Vagina (tissue), 2 donors: ENCODE measurements around the gene RALGPS2. TPM values are rescaled to one million over a fixed set of nuclear protein-coding genes. Genes with fewer than 3 reads are reported as not detected.

ENCODE experiments used
- DNase-seq, 2 donors: peaks; one replicate each; pipeline ENCODE4 v3.0.0-alpha.2; 2017; ENCODE audit errors: extremely low spot score in 2 of 2
- H3K27ac ChIP-seq: fragments of 200-600 bp; sonication (generic); one replicate; pipeline ENCODE4 v1.5.1; 2019
- H3K27me3 ChIP-seq: fragments of 200-600 bp; sonication (generic); one replicate; pipeline ENCODE4 v1.5.1; 2019
- H3K36me3 ChIP-seq, 2 donors: fragments of 200-600 bp; sonication (generic); one replicate each; pipeline ENCODE4 v1.5.1; 2017 to 2019
- H3K4me1 ChIP-seq: fragments of 200-600 bp; sonication (generic); one replicate; pipeline ENCODE4 v1.5.1; 2019
- H3K4me3 ChIP-seq, 2 donors: fragments of 200-600 bp; sonication (generic); 1 replicate in 1 of 2; 2 replicates in 1 of 2; pipeline ENCODE4 v1.5.1; 2016 to 2019
- H3K9me3 ChIP-seq: fragments of 200-600 bp; sonication (generic); one replicate; pipeline ENCODE4 v1.5.1; 2019
- POLR2A ChIP-seq, 2 donors: fragments of 450-650 bp; IDR thresholded peaks; one replicate each; pipeline ENCODE4 v1.6.1; 2017; ENCODE audit warnings: antibody characterized with exemption in 2 of 2, mild to moderate bottlenecking in 2 of 2, moderate library complexity in 2 of 2
- POLR2AphosphoS5 ChIP-seq, 2 donors: sonication (generic); formaldehyde crosslinking; IDR thresholded peaks; one replicate each; pipeline ENCODE4 v1.9.0; 2017; ENCODE audit warnings: antibody characterized with exemption in 2 of 2, mild to moderate bottlenecking in 2 of 2, low read depth in 1 of 2; ENCODE audit not compliant: insufficient read depth in 1 of 2
- intact Hi-C: fragments of 100-400 bp; cut with DNase I; formaldehyde crosslinking; loops from one replicate; pipeline ENCODE4 v1.15.1; 2023
- total RNA-seq: library from RNA; depleted of rRNA; stranded (reverse); fragments of >200 nt; gene quantifications from one replicate; pipeline ENCODE4 v1.2.3, GENCODE V29; 2016
- TF ChIP-seq, protein P1 (sequence below), 3 experiments: fragments of 450-650 bp in 2 of 3; fragments of 200-600 bp in 1 of 3; sonication (generic) in 1 of 3; IDR thresholded peaks; one replicate each; pipeline ENCODE4 v1.5.1; 2017 to 2019; ENCODE audit warnings: antibody characterized with exemption in 3 of 3, mild to moderate bottlenecking in 2 of 3, moderate library complexity in 2 of 3

The RALGPS2 gene
- total RNA-seq, 1 donor from 2014 or later, result 20.4 TPM

- intact Hi-C loops, result no loop called here
- H3K27ac ChIP-seq, result peak overlapping the region; percentile 44
- peaks cover 21% of the 10 kb centered on the region for H3K4me1 ChIP-seq
- no peak for DNase-seq
- TF ChIP-seq, protein P1, sequence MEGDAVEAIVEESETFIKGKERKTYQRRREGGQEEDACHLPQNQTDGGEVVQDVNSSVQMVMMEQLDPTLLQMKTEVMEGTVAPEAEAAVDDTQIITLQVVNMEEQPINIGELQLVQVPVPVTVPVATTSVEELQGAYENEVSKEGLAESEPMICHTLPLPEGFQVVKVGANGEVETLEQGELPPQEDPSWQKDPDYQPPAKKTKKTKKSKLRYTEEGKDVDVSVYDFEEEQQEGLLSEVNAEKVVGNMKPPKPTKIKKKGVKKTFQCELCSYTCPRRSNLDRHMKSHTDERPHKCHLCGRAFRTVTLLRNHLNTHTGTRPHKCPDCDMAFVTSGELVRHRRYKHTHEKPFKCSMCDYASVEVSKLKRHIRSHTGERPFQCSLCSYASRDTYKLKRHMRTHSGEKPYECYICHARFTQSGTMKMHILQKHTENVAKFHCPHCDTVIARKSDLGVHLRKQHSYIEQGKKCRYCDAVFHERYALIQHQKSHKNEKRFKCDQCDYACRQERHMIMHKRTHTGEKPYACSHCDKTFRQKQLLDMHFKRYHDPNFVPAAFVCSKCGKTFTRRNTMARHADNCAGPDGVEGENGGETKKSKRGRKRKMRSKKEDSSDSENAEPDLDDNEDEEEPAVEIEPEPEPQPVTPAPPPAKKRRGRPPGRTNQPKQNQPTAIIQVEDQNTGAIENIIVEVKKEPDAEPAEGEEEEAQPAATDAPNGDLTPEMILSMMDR (IDR thresholded peaks at IDR 0.05), result no peak
- no peak for TF ChIP-seq POLR2AphosphoS5 (IDR thresholded peaks at IDR 0.05; ENCODE audit: insufficient read depth in 1 of 2, low read depth in 1 of 2)
- TF ChIP-seq POLR2A (IDR thresholded peaks at IDR 0.05), result no peak
- no peak overlapping the region for H3K4me3 ChIP-seq
- no peaks in the 10 kb centered on the region for H3K27me3 ChIP-seq
- no peaks in the 10 kb centered on the region for H3K9me3 ChIP-seq
- no peaks in the 10 kb centered on the region for H3K36me3 ChIP-seq
Observed at GRCh38 chr1:178954325-178954690, 229.3 kb downstream of the RALGPS2 start.

- intact Hi-C loops, result no loop called here
- TF ChIP-seq POLR2A (IDR thresholded peaks at IDR 0.05) (no peak), POLR2AphosphoS5 (IDR thresholded peaks at IDR 0.05; ENCODE audit: insufficient read depth in 1 of 2, low read depth in 1 of 2) (no peak)
- TF ChIP-seq, protein P1 (IDR thresholded peaks at IDR 0.05), result no peak
- Histone ChIP-seq H3K4me1 (peaks cover 21% of the 10 kb centered on the region), H3K4me3 (no peak overlapping the region), H3K27me3 (no peaks in the 10 kb centered on the region), H3K27ac (peak overlapping the region; percentile 44), H3K36me3 (no peaks in the 10 kb centered on the region), H3K9me3 (no peaks in the 10 kb centered on the region)
- DNase-seq, result no peak
Observed at GRCh38 chr1:178954937-178955336, 229.9 kb downstream of the RALGPS2 start.

DNA sequence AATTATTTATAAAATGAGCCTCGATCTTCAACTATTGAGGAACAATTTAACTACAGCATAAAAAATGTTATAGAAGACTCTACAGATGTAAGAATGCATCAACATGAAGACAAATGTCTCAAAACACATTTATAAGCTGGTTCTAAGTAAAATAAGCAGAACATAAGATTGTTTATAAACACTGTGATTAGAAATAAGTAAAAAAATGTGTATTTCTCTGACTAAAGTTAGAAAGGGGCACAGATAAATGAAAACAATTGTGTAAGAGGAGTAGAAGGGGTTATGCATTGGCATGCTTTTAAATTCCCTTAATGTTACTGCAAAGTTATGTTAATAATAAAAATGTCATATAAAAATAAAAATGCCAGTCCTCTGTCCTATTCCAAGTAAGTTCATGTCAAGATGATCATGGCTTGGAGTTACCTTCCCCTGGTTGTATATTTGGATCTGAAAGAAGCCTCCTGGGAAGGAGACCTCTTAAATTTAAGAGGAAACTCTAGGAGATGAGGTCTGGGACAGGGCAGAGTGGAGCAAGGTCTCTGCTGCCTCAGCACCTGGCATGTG, 230.4 kb downstream of the RALGPS2 start:
- intact Hi-C loops, result no loop called here
- H3K27ac ChIP-seq, result no peak overlapping the region

GRCh38 chr1:178958491-178958890, 233.4 kb downstream of the RALGPS2 start:
- peaks cover 17% of the 10 kb centered on the region for H3K4me1 ChIP-seq
- no peaks in the 10 kb centered on the region for H3K9me3 ChIP-seq
- no peak overlapping the region for H3K27ac ChIP-seq
- no peaks in the 10 kb centered on the region for H3K36me3 ChIP-seq
- TF ChIP-seq POLR2AphosphoS5 (IDR thresholded peaks at IDR 0.05; ENCODE audit: insufficient read depth in 1 of 2, low read depth in 1 of 2) (no peak), POLR2A (IDR thresholded peaks at IDR 0.05) (no peak)
- TF ChIP-seq, protein P1 (IDR thresholded peaks at IDR 0.05), result no peak
- intact Hi-C loops, result no loop called here
- DNase-seq, result no peak
- no peak overlapping the region for H3K4me3 ChIP-seq
- no peaks in the 10 kb centered on the region for H3K27me3 ChIP-seq

More for the DNA sequence above, 230.4 kb downstream of the RALGPS2 start:
- TF ChIP-seq, protein P1 (IDR thresholded peaks at IDR 0.05), result no peak
- TF ChIP-seq POLR2A (IDR thresholded peaks at IDR 0.05) (no peak), POLR2AphosphoS5 (IDR thresholded peaks at IDR 0.05; ENCODE audit: insufficient read depth in 1 of 2, low read depth in 1 of 2) (no peak)
- Histone ChIP-seq H3K36me3 (no peaks in the 10 kb centered on the region), H3K27me3 (no peaks in the 10 kb centered on the region), H3K9me3 (no peaks in the 10 kb centered on the region), H3K4me1 (peaks cover 21% of the 10 kb centered on the region), H3K4me3 (no peak overlapping the region)
- no peak for DNase-seq

- Histone ChIP-seq H3K9me3 (no peaks in the 10 kb centered on the region), H3K4me3 (no peak overlapping the region), H3K4me1 (peaks cover 5% of the 10 kb centered on the region), H3K27me3 (no peaks in the 10 kb centered on the region), H3K36me3 (no peaks in the 10 kb centered on the region), H3K27ac (no peak overlapping the region)
- no peak for TF ChIP-seq POLR2AphosphoS5 (IDR thresholded peaks at IDR 0.05; ENCODE audit: insufficient read depth in 1 of 2, low read depth in 1 of 2)
- TF ChIP-seq POLR2A (IDR thresholded peaks at IDR 0.05), result no peak
- TF ChIP-seq, protein P1 (IDR thresholded peaks at IDR 0.05), result no peak
- DNase-seq, result peak in 1 of 2 donors; percentile 34
- intact Hi-C loops, result no loop called here
Observed at GRCh38 chr1:178959543-178960460, 234.8 kb downstream of the RALGPS2 start.
